BJ (cell line): Measurements from ENCODE around the gene ESRP2. TPM values are rescaled to one million over a fixed set of nuclear protein-coding genes. Genes with fewer than 3 reads are reported as not detected.

Source experiments
- CTCF ChIA-PET: fragments of 350-600 bp; formaldehyde crosslinking; extraction: SDS; loops from one replicate; lab custom pipeline; 2021; ENCODE audit warnings: antibody characterized with exemption, inconsistent platforms; lab: Yijun Ruan, JAX
- POLR2A ChIA-PET: fragments of 300-600 bp; sonication (Branson Sonifier 250); formaldehyde crosslinking; extraction: SDS; loops from one replicate; lab custom pipeline; 2021; ENCODE audit warnings: antibody characterized with exemption; lab: Charles Lee
- DNase-seq: peaks from one replicate; pipeline ENCODE4 v3.0.0-alpha.2; 2011; ENCODE audit warnings: low read depth
- H3K27me3 ChIP-seq: 2 replicates; pipeline ENCODE4 v1.6.0; 2011; ENCODE audit warnings: low read length; ENCODE audit not compliant: control insufficient read depth, insufficient read depth
- H3K36me3 ChIP-seq: 2 replicates; pipeline ENCODE4 v1.5.1; 2011; ENCODE audit warnings: low read length; ENCODE audit not compliant: control insufficient read depth, insufficient read depth
- H3K4me3 ChIP-seq: 2 replicates; pipeline ENCODE4 v1.5.1; 2011; ENCODE audit warnings: low read depth, mild to moderate bottlenecking, control low read depth, low read length
- polyA plus RNA-seq: library from polyadenylated mRNA; depleted of rRNA; stranded (reverse); fragments of >200 nt; gene quantifications from 2 replicates; pipeline ENCODE4 v1.2.3, GENCODE V29; 2011
- TF ChIP-seq, protein P1 (sequence below): IDR thresholded peaks from 2 replicates; pipeline ENCODE4 v1.5.1; 2011; ENCODE audit warnings: low read depth, mild to moderate bottlenecking, control low read depth, inconsistent platforms, low read length, moderate library complexity; ENCODE audit not compliant: insufficient read depth

The ESRP2 gene
- polyA plus RNA-seq, 1 experiment, result 0.04 TPM

DNA sequence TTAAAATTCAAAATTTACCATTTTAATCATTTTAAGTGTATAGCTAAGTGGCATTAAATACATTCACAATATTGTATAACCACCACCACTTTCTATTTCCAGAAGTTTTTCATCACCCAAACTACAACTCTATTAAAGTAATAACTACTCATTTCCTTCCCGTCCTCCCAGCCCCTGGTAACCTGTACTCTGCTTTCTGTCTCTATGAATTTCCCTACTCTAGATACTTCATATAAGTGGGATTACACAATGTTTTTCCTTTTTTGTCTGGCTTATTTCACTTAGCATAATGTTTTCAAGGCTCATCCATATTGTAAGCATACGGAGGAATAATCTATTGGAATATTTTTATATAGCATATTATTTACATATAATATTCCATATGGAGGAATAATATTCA lies 29.7 kb downstream of the ESRP2 start:
- POLR2A ChIA-PET, result no interaction called here
- CTCF ChIA-PET, result interaction anchor here (1.1 to 1.8 kb wide), 3 partner anchors 8 to 22 kb away, joined by 3 to 5 read pairs (median 5); no protein-coding TSS in a partner anchor
- DNase-seq, result no peak
- no peaks in the 10 kb centered on the region for H3K27me3 ChIP-seq
- H3K36me3 ChIP-seq, result no peaks in the 10 kb centered on the region; the same call in 1 of the 2 replicates
- TF ChIP-seq, protein P1, sequence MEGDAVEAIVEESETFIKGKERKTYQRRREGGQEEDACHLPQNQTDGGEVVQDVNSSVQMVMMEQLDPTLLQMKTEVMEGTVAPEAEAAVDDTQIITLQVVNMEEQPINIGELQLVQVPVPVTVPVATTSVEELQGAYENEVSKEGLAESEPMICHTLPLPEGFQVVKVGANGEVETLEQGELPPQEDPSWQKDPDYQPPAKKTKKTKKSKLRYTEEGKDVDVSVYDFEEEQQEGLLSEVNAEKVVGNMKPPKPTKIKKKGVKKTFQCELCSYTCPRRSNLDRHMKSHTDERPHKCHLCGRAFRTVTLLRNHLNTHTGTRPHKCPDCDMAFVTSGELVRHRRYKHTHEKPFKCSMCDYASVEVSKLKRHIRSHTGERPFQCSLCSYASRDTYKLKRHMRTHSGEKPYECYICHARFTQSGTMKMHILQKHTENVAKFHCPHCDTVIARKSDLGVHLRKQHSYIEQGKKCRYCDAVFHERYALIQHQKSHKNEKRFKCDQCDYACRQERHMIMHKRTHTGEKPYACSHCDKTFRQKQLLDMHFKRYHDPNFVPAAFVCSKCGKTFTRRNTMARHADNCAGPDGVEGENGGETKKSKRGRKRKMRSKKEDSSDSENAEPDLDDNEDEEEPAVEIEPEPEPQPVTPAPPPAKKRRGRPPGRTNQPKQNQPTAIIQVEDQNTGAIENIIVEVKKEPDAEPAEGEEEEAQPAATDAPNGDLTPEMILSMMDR, result no peak
- no peak overlapping the region for H3K4me3 ChIP-seq

DNA sequence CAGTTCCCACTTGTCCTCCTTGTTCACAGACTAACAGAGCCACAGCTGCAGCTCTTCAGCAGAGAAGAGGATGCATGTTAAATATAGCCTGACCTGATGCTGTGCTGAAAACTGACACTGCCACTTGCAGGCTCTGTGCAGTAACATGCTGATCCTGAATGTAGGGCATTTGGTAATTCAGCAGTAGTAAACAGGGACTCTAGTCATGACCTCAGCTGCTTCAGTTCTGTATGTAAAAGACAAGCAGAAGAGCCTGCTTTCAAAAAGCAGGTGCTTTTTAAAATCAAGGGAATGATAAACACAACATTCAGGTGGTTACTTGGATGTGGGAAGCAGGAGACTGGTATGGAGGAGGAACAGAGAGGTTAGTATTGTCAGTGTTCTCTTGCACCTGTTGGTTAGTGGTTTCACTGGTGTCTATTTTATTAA lies 33.8 kb downstream of the ESRP2 start:
- H3K27me3 ChIP-seq, result no peaks in the 10 kb centered on the region
- no peaks in the 10 kb centered on the region; the same call in 1 of the 2 replicates for H3K36me3 ChIP-seq
- TF ChIP-seq, protein P1, result no peak
- CTCF ChIA-PET, result no interaction called here
- POLR2A ChIA-PET, result no interaction called here
- H3K4me3 ChIP-seq, result no peak overlapping the region
- no peak for DNase-seq

DNA sequence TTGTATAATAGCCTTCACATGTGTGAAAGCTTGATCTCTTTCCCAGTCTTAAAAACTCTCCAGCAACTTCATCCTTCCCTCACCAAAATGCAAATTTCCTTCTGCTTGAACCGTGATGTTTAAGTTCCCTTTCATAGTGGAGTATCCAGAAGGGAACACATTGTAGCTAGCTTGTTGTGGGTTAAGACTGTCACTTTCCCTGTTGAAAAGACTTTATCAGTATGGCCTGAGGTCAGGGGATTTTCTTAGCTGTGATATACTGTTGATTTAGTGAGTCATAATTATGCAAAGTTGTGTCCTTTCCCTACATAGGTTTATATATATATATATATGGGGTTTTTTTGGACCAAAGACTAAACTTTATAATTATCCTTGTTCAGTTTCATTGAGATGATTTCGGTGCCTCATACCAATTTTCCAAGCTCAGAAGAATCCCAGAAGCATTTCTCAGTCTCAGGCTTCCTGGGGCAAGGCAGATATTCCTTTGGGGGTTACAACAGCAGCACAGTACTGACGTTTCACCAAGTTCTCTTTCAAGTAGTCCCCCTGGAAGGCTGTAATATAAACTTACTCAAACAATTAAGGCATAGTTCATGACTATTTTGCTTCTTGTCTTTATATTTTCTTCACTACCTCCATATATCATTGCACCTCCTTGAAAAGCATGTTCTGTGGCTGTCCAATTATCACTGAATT lies 35.7 kb downstream of the ESRP2 start:
- H3K4me3 ChIP-seq, result no peak overlapping the region
- TF ChIP-seq, protein P1, result no peak
- POLR2A ChIA-PET, result interaction anchor here (0.6 kb wide), 1 partner anchor 155 kb away, joined by 3 read pairs; no protein-coding TSS in a partner anchor
- H3K27me3 ChIP-seq, result no peaks in the 10 kb centered on the region
- DNase-seq, result no peak
- H3K36me3 ChIP-seq, result no peaks in the 10 kb centered on the region; the same call in 1 of the 2 replicates
- CTCF ChIA-PET, result interaction anchor here (0.7 to 1.4 kb wide), 4 partner anchors 12 to 265 kb away, joined by 3 read pairs; no protein-coding TSS in a partner anchor

DNA sequence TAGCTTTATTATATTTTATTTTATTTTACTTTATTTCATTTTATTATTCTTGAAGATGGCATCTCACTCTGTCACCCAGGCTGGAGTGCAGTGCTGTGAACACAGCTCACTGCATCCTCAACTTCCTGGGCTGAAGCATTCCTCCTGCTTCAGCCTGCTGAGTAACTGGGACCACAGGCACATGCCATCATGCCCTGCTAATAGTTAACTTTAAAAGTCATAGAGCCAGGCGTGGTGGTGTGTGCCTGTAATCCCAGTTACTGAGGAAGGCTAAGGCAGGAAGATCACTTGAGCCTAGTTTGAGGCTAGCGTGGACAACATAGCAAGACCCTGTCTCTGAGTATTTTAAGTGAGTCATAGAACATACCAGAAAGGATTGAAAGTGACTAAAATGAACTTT lies 38.7 kb downstream of the ESRP2 start:
- Histone ChIP-seq H3K27me3 (no peaks in the 10 kb centered on the region), H3K36me3 (no peaks in the 10 kb centered on the region), H3K4me3 (no peak overlapping the region)
- ChIA-PET CTCF (no interaction called here), POLR2A (no interaction called here)
- peak; percentile 7 for DNase-seq
- TF ChIP-seq, protein P1, result no peak

DNA sequence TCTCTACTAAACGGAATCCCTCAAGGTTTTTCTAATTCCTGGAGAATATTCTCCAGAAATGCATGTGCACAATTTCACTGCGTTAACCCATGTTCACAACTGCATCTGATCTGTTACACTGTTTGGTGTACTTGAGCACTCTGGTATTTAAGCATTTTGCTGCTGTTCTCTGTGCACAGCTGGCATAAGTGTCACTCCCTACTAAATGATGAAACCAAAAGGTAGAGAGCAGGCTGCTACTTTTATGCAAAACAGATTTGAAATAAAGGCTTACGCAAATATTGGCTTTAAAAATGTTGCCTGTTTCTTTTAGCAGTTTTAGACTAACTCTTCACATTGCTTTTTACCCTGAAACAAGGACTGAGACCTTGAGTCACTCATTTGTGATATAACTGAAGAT lies 41.7 kb downstream of the ESRP2 start:
- H3K27me3 ChIP-seq, result no peaks in the 10 kb centered on the region
- ChIA-PET CTCF (no interaction called here), POLR2A (no interaction called here)
- H3K4me3 ChIP-seq, result no peak overlapping the region
- no peaks in the 10 kb centered on the region; the same call in 1 of the 2 replicates for H3K36me3 ChIP-seq
- DNase-seq, result no peak
- TF ChIP-seq, protein P1, result no peak
